ENCODE results near the gene ETV5.

The ETV5 gene

GRCh38 chr3:186121968-186122367 is 13.1 kb upstream of the ETV5 start:
- no peak for DNase-seq

- DNase-seq = no peak
Observed at GRCh38 chr3:186121278-186121677, 12.4 kb upstream of the ETV5 start.

- no peak for DNase-seq
Observed at GRCh38 chr3:186119499-186119898, 10.6 kb upstream of the ETV5 start.

GRCh38 chr3:186118692-186119091 is 9.8 kb upstream of the ETV5 start:
- DNase-seq = no peak

- DNase-seq = no peak
Observed at GRCh38 chr3:186117521-186118134, 8.7 kb upstream of the ETV5 start.

- no peak for DNase-seq
Observed at GRCh38 chr3:186115239-186115996, 6.5 kb upstream of the ETV5 start.

GRCh38 chr3:186110975-186111974 is 2.4 kb upstream of the ETV5 start:
- DNase-seq = no peak

GRCh38 chr3:186109897-186110803 is 1.3 kb upstream of the ETV5 start:
- DNase-seq = no peak

GRCh38 chr3:186108106-186108940 is 566 bp downstream of the ETV5 start:
- peak; percentile 29 for DNase-seq

- peak; percentile 19 for DNase-seq
Observed at GRCh38 chr3:186107215-186108105, 1.4 kb downstream of the ETV5 start.

- DNase-seq = no peak
Observed at GRCh38 chr3:186105543-186105942, 3.3 kb downstream of the ETV5 start.

- DNase-seq = no peak
Observed at GRCh38 chr3:186102687-186103086, 6.2 kb downstream of the ETV5 start.

- DNase-seq = no peak
Observed at GRCh38 chr3:186100398-186100797, 8.5 kb downstream of the ETV5 start.

GRCh38 chr3:186099178-186099577 is 9.7 kb downstream of the ETV5 start:
- DNase-seq = no peak

GRCh38 chr3:186098740-186099139 is 10.1 kb downstream of the ETV5 start:
- DNase-seq = no peak

- no peak for DNase-seq
Observed at GRCh38 chr3:186097663-186098451, 11.0 kb downstream of the ETV5 start.

GRCh38 chr3:186097317-186097662 is 11.6 kb downstream of the ETV5 start:
- no peak for DNase-seq

- no peak for DNase-seq
Observed at GRCh38 chr3:186096290-186096689, 12.6 kb downstream of the ETV5 start.

GRCh38 chr3:186095561-186096081 is 13.3 kb downstream of the ETV5 start:
- DNase-seq = peak; percentile 55

All from SIG-M5 (cell line).